Skeletal muscle tissue (tissue), 4 donors: Measurements from ENCODE around the gene HDAC7. TPM values are rescaled to one million over a fixed set of nuclear protein-coding genes. Genes with fewer than 3 reads are reported as not detected.
A peak's percentile ranks its signal among the peaks of the same experiment; 100 is the strongest.

Experiments
- H3K27ac ChIP-seq: one replicate; pipeline ENCODE4 v1.7.0; 2013; ENCODE audit warnings: mild to moderate bottlenecking, low read depth, low read length, inconsistent platforms
- H3K27me3 ChIP-seq, 3 donors: one replicate each; pipeline ENCODE4 v1.7.0; 2013; ENCODE audit warnings: low read length in 3 of 3; ENCODE audit not compliant: control insufficient read depth in 3 of 3, insufficient read depth in 3 of 3
- H3K36me3 ChIP-seq, 3 donors: one replicate each; pipeline ENCODE4 v1.7.0; 2013; ENCODE audit warnings: low read length in 3 of 3; ENCODE audit not compliant: control insufficient read depth in 3 of 3, insufficient read depth in 3 of 3
- H3K4me1 ChIP-seq, 3 donors: one replicate each; pipeline ENCODE4 v1.7.0; 2013; ENCODE audit warnings: low read length in 3 of 3, mild to moderate bottlenecking in 3 of 3; ENCODE audit not compliant: control insufficient read depth in 3 of 3, insufficient read depth in 3 of 3
- H3K4me3 ChIP-seq, 3 donors: one replicate each; pipeline ENCODE4 v1.7.0; 2013; ENCODE audit warnings: low read length in 3 of 3
- H3K9ac ChIP-seq, 3 donors: one replicate each; pipeline ENCODE4 v1.7.0; 2013; ENCODE audit warnings: low read length in 3 of 3, mild to moderate bottlenecking in 3 of 3, moderate library complexity in 2 of 3, low read depth in 1 of 3
- H3K9me3 ChIP-seq, 3 donors: one replicate each; pipeline ENCODE4 v1.7.0; 2013; ENCODE audit warnings: low read length in 3 of 3; ENCODE audit not compliant: control insufficient read depth in 3 of 3
- total RNA-seq: library from RNA; depleted of rRNA; stranded (reverse); fragments of >200 nt; gene quantifications from one replicate; pipeline ENCODE4 v1.2.3, GENCODE V29; 2014
- donor health status: Osteomylitis.

The HDAC7 gene
- total RNA-seq, 1 donor from 2014 or later, result 21.4 TPM

DNA sequence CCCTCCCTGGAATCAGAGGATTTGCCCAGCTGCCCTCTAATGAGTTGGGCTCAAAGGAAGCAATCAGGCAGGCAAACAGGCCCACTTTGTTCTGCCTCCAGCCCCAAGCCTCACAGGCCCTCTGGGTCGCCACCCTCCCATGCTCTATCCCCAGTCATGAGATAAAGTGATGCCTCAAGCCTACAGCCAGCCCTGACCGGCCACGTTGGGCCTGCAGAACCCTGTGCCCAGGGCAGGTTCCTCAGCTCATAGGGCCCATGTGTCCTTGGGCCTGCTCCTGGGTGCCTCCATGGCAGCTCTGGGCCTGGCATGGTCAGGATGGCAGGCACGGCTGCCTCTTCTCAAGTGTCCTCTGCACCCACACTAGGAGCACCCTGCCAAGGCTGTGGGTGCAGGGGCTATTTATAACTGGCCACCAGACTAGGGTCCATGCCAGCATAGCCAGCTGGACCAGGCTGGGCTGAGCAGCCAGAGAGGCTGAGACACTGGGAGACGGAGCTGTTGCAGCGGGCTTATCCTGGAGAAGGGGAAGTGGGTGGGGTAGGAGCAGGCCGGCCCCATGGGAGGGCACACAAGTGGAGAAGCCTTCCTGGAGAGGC is 20.2 kb downstream of the HDAC7 start:
- Histone ChIP-seq H3K4me1 (peaks cover 59 to 72% (median 68%) of the 10 kb centered on the region in 3 donors), H3K27ac (peak overlapping the region; percentile 64), H3K4me3 (peak overlapping the region in 2 of 3 donors; percentile 22 to 35), H3K9me3 (no peaks in the 10 kb centered on the region), H3K27me3 (no peaks in the 10 kb centered on the region), H3K9ac (peak overlapping the region; percentile 50 to 74 (median 70)), H3K36me3 (peaks cover 21 to 41% (median 38%) of the 10 kb centered on the region in 3 donors)

DNA sequence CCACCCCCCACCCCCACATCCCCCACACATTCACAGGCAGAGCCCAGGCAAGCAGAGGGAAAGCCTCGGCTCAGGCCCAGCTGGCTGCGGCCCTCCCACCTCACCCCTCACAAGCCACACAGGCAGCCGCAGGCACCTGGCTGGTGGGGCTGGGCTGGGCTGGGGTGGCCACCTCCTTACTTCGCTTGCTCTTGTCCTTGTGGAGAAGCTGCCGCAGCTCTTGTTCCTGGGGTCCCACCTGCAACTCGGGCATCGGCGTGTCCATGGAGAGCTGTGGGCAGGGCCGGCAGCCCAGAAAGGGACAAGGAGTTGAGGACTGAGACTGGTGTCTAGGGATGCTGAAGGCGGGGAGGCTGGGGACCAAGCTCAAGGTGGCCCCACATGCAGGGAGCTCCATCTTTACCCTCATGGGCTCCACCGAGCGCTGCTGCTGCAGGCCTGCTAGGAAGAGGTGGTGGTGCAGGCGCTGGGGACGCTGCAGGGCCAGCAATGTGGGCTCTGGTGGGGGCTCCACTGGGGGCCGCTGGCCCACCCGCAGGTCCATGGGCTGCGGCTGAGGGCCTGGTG is 21.2 kb downstream of the HDAC7 start:
- Histone ChIP-seq H3K4me3 (no peak overlapping the region), H3K4me1 (peaks cover 51 to 68% (median 65%) of the 10 kb centered on the region in 3 donors), H3K27me3 (no peaks in the 10 kb centered on the region), H3K9me3 (no peaks in the 10 kb centered on the region), H3K36me3 (peaks cover 30 to 47% (median 41%) of the 10 kb centered on the region in 3 donors), H3K27ac (no peak overlapping the region), H3K9ac (peak overlapping the region in 2 of 3 donors; percentile 70 to 74)

DNA sequence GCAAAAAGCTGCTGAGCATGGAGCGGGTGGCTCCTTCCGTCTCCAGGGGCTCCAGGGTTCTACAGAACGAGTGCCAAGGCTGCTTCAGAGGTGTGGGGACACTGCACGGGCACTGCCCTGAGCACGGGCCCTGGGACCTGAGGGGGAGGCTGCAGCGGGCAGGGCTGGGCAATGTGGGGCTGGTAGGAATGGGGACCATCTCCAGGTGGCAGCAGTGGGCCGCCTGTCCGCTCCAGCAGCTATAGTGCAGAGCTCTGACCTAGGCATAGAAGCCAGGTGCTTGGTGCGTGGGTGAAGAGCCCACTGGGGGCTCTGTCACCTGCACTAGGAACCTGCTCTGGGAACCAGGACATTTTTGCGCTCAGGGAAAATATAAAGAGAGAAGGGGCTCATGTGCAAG is 22.3 kb downstream of the HDAC7 start:
- H3K4me1 ChIP-seq, result peaks cover 43 to 60% (median 59%) of the 10 kb centered on the region in 3 donors
- no peaks in the 10 kb centered on the region for H3K27me3 ChIP-seq
- H3K9me3 ChIP-seq, result no peaks in the 10 kb centered on the region
- peaks cover 30 to 45% (median 42%) of the 10 kb centered on the region in 3 donors for H3K36me3 ChIP-seq
- no peak overlapping the region for H3K27ac ChIP-seq
- H3K4me3 ChIP-seq, result no peak overlapping the region
- no peak overlapping the region for H3K9ac ChIP-seq

DNA sequence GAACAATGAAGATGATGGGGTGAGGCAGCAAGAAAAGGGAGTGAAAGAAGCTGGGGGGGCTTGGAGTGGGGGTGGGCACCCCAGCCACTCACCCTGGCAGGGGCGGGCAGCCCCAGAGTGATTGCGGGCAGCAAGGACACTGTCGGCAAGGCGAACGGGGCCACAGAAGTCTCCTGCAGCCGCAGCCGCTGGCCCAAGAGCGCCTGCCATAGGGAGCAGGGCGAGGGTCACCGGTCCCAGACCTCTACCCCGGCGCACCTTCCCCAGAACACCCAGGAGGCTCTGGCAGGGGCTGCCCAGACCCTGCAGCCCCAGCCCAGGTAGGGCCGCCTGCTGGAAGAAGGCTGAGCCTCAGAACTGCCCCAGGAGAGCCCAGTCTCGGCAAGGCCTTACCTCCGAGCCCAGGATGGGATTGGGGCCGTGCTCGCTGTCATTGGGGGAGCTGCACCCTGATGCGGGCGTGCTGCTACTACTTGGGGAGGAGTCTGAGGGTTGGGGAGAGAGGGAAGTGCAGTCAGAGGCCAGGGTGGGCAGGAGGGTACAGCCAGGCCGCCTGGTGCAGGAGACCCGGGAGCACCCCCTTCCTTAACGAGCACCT is 23.8 kb downstream of the HDAC7 start:
- H3K4me1 ChIP-seq, result peaks cover 28 to 45% (median 44%) of the 10 kb centered on the region in 3 donors
- no peak overlapping the region for H3K4me3 ChIP-seq
- H3K9me3 ChIP-seq, result no peaks in the 10 kb centered on the region
- H3K27me3 ChIP-seq, result no peaks in the 10 kb centered on the region
- H3K9ac ChIP-seq, result no peak overlapping the region
- H3K36me3 ChIP-seq, result peaks cover 36 to 55% (median 53%) of the 10 kb centered on the region in 3 donors
- no peak overlapping the region for H3K27ac ChIP-seq

DNA sequence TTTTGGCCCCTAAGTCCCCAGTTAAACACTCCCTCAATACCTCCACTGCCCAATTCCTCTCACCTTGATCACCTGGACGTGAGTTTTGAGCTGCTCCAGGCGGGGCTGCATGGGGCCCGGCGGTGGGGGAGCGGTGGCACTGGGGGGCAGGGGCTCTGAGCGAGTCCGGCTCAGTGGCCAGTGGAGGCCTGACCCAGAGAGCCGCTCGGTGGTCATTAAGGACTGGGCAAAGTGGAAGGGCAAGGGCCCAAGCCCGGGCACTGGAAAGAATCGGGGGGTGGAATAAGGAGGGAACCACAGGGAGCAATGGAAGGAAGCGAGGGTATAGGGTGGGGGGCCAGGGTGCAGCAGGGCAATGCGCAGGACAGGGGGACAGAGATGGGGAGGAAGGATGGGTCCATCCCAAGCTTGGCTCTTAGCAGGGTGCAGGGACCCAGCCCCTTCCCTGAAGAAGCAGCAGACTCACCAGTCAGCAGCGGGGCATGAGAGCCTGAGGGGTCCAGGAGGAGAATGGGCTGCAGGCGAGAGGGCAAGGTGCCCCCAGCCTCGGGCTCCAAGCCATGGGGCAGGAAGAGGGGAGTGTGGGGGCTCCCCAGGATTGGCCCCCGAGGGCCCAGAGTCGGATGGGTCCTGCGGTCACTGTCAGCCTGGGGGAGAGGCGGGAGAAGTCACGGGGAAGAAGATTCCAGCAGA is 24.4 kb downstream of the HDAC7 start:
- Histone ChIP-seq H3K27me3 (no peaks in the 10 kb centered on the region), H3K9ac (no peak overlapping the region), H3K27ac (no peak overlapping the region), H3K4me1 (peaks cover 22 to 38% (median 37%) of the 10 kb centered on the region in 3 donors), H3K36me3 (peaks cover 42 to 61% (median 59%) of the 10 kb centered on the region in 3 donors), H3K9me3 (no peaks in the 10 kb centered on the region), H3K4me3 (no peak overlapping the region)

DNA sequence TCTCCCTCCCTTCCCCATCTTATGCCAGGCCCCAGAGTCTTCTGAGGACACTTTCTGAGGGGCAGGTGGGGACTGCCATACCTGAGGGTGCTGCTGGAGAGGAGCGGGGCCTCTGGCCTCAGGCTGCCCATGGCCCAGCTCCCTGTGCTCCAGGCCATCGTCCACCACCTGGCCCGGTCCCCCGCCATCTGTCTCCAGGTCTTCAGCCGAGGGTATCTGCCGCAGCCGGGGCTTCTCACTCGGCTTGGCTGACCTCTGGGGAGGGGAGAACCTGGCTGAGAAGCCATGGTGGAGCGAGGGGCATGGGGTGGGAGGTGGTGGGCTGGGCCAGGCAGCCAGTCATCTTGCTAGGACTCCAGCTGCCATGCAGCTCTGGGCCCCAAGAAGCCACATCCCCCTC is 25.0 kb downstream of the HDAC7 start:
- Histone ChIP-seq H3K9ac (no peak overlapping the region), H3K27me3 (no peaks in the 10 kb centered on the region), H3K36me3 (peaks cover 46 to 63% (median 63%) of the 10 kb centered on the region in 3 donors), H3K9me3 (no peaks in the 10 kb centered on the region), H3K4me1 (peaks cover 16 to 32% (median 32%) of the 10 kb centered on the region in 3 donors), H3K4me3 (no peak overlapping the region), H3K27ac (no peak overlapping the region)

DNA sequence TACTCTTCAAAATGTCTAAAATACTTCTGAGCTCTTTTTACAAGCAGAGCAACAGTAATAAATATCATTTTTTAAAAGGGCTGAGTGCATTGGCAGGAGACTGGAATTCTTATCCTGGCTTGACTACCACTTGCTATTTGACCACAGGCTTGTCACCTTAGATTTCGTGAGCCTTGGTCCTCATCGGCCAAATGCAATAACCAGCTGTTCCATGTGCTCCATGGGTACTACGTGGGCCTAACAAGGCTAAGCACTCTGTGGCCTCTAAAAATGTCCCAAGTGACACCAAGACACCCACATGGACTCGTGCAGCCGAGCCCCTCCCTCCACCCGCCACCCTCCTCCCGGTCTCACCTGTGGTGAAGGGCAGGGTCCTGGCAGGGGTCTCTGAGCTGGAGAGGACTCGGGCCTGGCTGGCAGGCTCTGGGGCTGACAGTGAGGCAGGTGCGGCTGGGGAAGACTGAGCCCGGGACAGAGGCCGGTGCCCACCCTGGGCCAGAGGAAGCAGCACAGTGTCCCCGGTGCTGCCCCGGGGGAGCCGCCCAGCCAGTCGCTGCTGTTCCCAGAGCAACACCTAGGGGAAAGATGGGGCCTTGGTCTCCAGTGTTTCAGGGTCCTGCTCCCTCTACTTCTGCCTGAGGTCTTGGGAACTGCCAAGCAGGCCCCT is 26.6 kb downstream of the HDAC7 start:
- Histone ChIP-seq H3K27me3 (no peaks in the 10 kb centered on the region), H3K27ac (peak overlapping the region; percentile 37), H3K9me3 (no peaks in the 10 kb centered on the region), H3K9ac (peak overlapping the region in 1 of 3 donors; percentile 19), H3K36me3 (peaks cover 61 to 74% (median 73%) of the 10 kb centered on the region in 3 donors), H3K4me1 (peaks cover 4 to 17% (median 17%) of the 10 kb centered on the region in 3 donors), H3K4me3 (no peak overlapping the region)

DNA sequence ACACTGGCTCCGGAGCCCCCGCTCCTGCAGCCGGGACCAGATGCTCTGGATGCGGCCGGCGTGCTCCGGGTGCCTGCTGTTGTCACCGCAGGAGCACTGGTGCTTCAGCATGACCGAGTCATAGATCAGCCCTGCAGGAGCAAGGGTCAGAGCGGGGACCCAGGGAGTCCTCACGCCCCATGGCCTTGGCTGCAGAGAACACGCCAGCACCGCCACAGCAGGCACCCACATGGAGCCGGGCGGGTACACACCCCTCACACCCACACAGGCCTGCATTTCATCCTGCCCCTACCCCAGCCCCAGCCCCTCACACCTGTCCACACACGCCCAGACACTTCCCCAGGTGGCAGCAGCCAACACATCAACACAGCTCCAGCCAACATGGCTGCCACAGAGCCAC is 27.8 kb downstream of the HDAC7 start:
- H3K9me3 ChIP-seq, result no peaks in the 10 kb centered on the region
- H3K4me3 ChIP-seq, result no peak overlapping the region
- H3K36me3 ChIP-seq, result peaks cover 68 to 76% (median 75%) of the 10 kb centered on the region in 3 donors
- no peaks in the 10 kb centered on the region for H3K27me3 ChIP-seq
- no peak overlapping the region for H3K9ac ChIP-seq
- no peak overlapping the region for H3K27ac ChIP-seq
- H3K4me1 ChIP-seq, result peaks cover 4 to 16% (median 8%) of the 10 kb centered on the region in 3 donors

DNA sequence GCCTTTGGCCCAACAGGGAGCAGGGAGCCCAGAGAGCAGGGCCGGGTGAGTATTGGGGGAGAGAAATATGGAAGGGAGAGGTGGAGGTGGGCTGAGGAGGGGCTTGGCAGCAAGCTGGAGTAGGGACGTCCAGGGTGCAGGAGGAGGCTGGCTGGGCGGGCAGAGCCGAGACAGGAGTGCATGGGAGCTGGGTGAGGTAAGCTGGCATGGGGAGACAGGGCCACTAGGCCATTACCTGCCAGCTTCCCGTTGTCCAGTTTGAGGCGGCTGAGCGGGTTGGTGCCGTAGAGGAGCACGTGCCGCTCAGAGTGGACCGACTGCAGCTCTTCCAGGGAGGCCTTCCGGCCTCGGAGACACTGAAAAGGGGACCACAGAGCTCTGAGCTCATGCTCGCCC is 28.4 kb downstream of the HDAC7 start:
- Histone ChIP-seq H3K36me3 (peaks cover 69 to 77% (median 76%) of the 10 kb centered on the region in 3 donors), H3K27me3 (no peaks in the 10 kb centered on the region), H3K9ac (no peak overlapping the region), H3K9me3 (no peaks in the 10 kb centered on the region), H3K27ac (no peak overlapping the region), H3K4me1 (peaks cover 7 to 16% (median 8%) of the 10 kb centered on the region in 3 donors), H3K4me3 (no peak overlapping the region)
